PC-3 (cell line): ENCODE results near the gene CAPN8. TPM values are rescaled to one million over a fixed set of nuclear protein-coding genes. Genes with fewer than 3 reads are reported as not detected.

Experiments
- ATAC-seq: fragments of 200-7000 bp; cut with Tn5 transposase; 2 replicates; pipeline ENCODE4 v1.9.1; 2020; ENCODE audit warnings: mild to moderate bottlenecking, moderate library complexity
- BruUV-seq: library from RNA; stranded (reverse); fragments of 400-500 nt; replicated peaks from 2 replicates; lab custom pipeline; 2021; lab: Mats Ljungman, UMichigan
- CTCF ChIA-PET: fragments of 300-600 bp; sonication (Branson Sonifier 250); formaldehyde crosslinking; loops from one replicate; lab custom pipeline; 2022; ENCODE audit warnings: antibody characterized with exemption; lab: Charles Lee
- POLR2A ChIA-PET: fragments of 300-600 bp; sonication (Branson Sonifier 250); formaldehyde crosslinking; loops from one replicate; lab custom pipeline; 2022; ENCODE audit warnings: antibody characterized with exemption; ENCODE audit not compliant: unreplicated experiment; lab: Charles Lee
- DNase-seq: peaks from one replicate; pipeline ENCODE4 v3.0.0-alpha.2; 2015
- H2AFZ ChIP-seq: fragments of 300-600 bp; sonication (generic); 2 replicates; pipeline ENCODE4 v1.6.0; 2016; ENCODE audit warnings: antibody characterized with exemption, low read length
- H3F3A ChIP-seq: fragments of 300-600 bp; sonication (generic); one replicate; pipeline ENCODE4 v1.6.0; 2017; ENCODE audit warnings: antibody characterized with exemption, low read length, control low read depth, mild to moderate bottlenecking; ENCODE audit not compliant: unreplicated experiment
- H3K27ac ChIP-seq: fragments of 300-600 bp; sonication (generic); 2 replicates; pipeline ENCODE4 v1.5.1; 2016; ENCODE audit warnings: mild to moderate bottlenecking, low read length
- H3K27me3 ChIP-seq: fragments of 300-600 bp; sonication (generic); 2 replicates; pipeline ENCODE4 v1.6.1; 2016; ENCODE audit warnings: low read length, mixed read lengths
- H3K36me3 ChIP-seq: fragments of 300-600 bp; sonication (generic); 2 replicates; pipeline ENCODE4 v1.6.1; 2016; ENCODE audit warnings: low read depth, mixed run types, low read length, mixed read lengths
- H3K4me1 ChIP-seq: fragments of 300-600 bp; sonication (generic); 2 replicates; pipeline ENCODE4 v1.5.1; 2016; ENCODE audit warnings: low read length; ENCODE audit not compliant: insufficient read depth
- H3K4me2 ChIP-seq: fragments of 300-600 bp; sonication (generic); 2 replicates; pipeline ENCODE4 v1.6.0; 2016; ENCODE audit warnings: low read length
- H3K4me3 ChIP-seq: fragments of 300-600 bp; sonication (generic); 2 replicates; pipeline ENCODE4 v1.5.1; 2016; ENCODE audit warnings: mild to moderate bottlenecking, low read length, mixed read lengths
- H3K79me2 ChIP-seq: fragments of 300-600 bp; sonication (generic); 2 replicates; pipeline ENCODE4 v1.6.1; 2017; ENCODE audit warnings: low read length, mixed read lengths
- H3K9ac ChIP-seq: fragments of 300-600 bp; sonication (generic); 2 replicates; pipeline ENCODE4 v1.6.0; 2016; ENCODE audit warnings: mild to moderate bottlenecking, low read length
- H3K9me2 ChIP-seq: fragments of 300-600 bp; sonication (generic); replicated peaks from 2 replicates; pipeline ENCODE4 v1.6.1; 2016; ENCODE audit warnings: mixed run types, low read length, mixed read lengths
- H3K9me3 ChIP-seq: fragments of 300-600 bp; sonication (generic); 2 replicates; pipeline ENCODE4 v1.6.1; 2016; ENCODE audit warnings: low read length, mixed read lengths
- H4K20me1 ChIP-seq: fragments of 300-600 bp; sonication (generic); 2 replicates; pipeline ENCODE4 v1.6.1; 2016; ENCODE audit warnings: low read length, mixed read lengths
- EZH2 ChIP-seq: fragments of 300-600 bp; sonication (generic); IDR thresholded peaks from one replicate; pipeline ENCODE4 v1.6.1; 2017; ENCODE audit warnings: antibody characterized with exemption, mild to moderate bottlenecking, low read length; ENCODE audit not compliant: unreplicated experiment
- EZH2phosphoT487 ChIP-seq: fragments of 300-600 bp; sonication (generic); IDR thresholded peaks from 2 replicates; pipeline ENCODE4 v1.6.1; 2018; ENCODE audit warnings: mild to moderate bottlenecking, antibody characterized with exemption, low read length, borderline replicate concordance
- intact Hi-C: fragments of 100-400 bp; cut with micrococcal nuclease; formaldehyde crosslinking; loops from 2 replicates; pipeline ENCODE4 v1.9.0; 2023
- total RNA-seq: library from RNA; depleted of rRNA; stranded (reverse); fragments of >200 nt; gene quantifications from 2 replicates; pipeline ENCODE4 v1.2.3, GENCODE V29; 2014
- TF ChIP-seq, protein P1 (sequence below): fragments of 300-600 bp; sonication (generic); conservative IDR thresholded peaks from 2 replicates; pipeline ENCODE4 v1.5.1; 2017; ENCODE audit warnings: antibody characterized with exemption, low read depth, mild to moderate bottlenecking, low read length

CAPN8 gene
- total RNA-seq, 1 experiment from 2014 or later, result 5.9 TPM

DNA sequence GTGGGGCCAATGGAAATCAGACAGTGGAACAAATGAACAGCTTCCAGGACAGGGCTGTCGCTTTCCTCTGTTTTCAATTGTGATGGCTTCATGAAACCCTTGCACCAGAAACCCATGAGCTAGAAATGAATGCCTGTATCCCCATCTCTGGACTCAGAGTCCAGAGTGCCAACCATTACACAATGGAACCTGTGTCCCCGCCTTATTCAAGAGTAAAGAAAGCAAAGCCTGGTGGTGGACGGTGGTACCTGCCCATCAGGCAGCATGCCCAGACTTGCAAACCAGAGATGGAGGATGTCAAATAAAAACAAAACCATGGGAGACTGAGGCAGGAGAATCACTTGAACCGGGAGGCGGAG lies 42.5 kb upstream of the CAPN8 start:
- H4K20me1 ChIP-seq, result no peaks in the 10 kb centered on the region
- H3K27ac ChIP-seq, result peak overlapping the region; percentile 94
- H3F3A ChIP-seq, result peaks cover 9% of the 10 kb centered on the region
- no peaks in the 10 kb centered on the region for H3K9me3 ChIP-seq
- peak overlapping the region; percentile 83 for H3K9ac ChIP-seq
- BruUV-seq, result no TSS peak
- peak overlapping the region; percentile 80 for H3K4me2 ChIP-seq
- ChIA-PET POLR2A (interaction anchor here (0.6 kb wide), 3 partner anchors 13 to 356 kb away, joined by 5 to 17 read pairs (median 6); no protein-coding TSS in a partner anchor), CTCF (interaction anchor here (0.9 to 1.2 kb wide), 3 partner anchors 25 to 68 kb away, joined by 3 to 6 read pairs (median 3); no protein-coding TSS in a partner anchor)
- H3K79me2 ChIP-seq, result peaks cover 27% of the 10 kb centered on the region
- no peaks in the 10 kb centered on the region for H3K9me2 ChIP-seq
- H3K36me3 ChIP-seq, result no peaks in the 10 kb centered on the region
- H2AFZ ChIP-seq, result peak overlapping the region; percentile 33; the same call in 1 of the 2 replicates
- ATAC-seq (peak; percentile 1), DNase-seq (no peak)
- intact Hi-C loops, result loop anchor here (5.0 to 10.0 kb wide), 2 partner anchors 139 to 407 kb away; partner anchors contain the start of genes FBXO28 and TP53BP2
- peaks cover 89% of the 10 kb centered on the region for H3K4me1 ChIP-seq
- H3K4me3 ChIP-seq, result peak overlapping the region; percentile 51; the same call in 1 of the 2 replicates
- no peaks in the 10 kb centered on the region for H3K27me3 ChIP-seq
- no peak for TF ChIP-seq EZH2
- TF ChIP-seq, protein P1, sequence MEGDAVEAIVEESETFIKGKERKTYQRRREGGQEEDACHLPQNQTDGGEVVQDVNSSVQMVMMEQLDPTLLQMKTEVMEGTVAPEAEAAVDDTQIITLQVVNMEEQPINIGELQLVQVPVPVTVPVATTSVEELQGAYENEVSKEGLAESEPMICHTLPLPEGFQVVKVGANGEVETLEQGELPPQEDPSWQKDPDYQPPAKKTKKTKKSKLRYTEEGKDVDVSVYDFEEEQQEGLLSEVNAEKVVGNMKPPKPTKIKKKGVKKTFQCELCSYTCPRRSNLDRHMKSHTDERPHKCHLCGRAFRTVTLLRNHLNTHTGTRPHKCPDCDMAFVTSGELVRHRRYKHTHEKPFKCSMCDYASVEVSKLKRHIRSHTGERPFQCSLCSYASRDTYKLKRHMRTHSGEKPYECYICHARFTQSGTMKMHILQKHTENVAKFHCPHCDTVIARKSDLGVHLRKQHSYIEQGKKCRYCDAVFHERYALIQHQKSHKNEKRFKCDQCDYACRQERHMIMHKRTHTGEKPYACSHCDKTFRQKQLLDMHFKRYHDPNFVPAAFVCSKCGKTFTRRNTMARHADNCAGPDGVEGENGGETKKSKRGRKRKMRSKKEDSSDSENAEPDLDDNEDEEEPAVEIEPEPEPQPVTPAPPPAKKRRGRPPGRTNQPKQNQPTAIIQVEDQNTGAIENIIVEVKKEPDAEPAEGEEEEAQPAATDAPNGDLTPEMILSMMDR, result peak; percentile 45

DNA sequence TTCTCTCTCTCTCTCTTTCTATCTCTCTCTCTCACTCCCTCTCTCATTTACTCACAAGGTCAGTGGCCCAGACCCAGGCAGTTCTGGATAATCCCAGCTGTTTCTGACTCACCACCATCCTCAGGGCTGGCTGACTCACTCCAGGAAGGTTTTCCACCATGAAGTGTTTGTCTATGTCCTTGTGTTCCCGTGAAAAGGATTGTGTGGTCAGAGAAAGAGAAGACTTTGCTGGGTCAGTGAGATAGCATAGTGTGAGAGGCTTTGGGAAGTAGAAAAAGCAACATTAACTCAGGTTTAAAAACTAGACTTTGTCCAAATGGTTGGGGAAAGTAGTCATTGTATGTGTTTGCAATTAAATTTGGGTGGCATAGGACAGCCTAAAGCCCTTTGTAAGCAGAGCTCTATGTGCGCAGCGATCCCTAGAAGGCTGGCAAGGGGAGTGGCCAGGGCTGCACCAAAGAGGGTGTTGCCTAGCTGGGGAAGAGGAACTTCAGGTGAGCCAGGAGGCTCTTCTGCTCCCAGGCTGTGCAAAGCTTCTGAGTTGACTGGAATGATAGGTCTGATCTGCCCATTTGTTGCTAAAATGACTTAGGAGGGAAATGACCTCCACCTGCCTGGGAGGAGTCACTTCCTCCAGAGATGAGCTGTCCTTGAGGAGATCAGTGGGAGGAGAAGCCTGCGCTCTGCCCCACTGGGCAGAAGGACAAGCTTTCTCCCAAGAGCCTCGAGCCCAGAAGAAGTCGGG lies 41.9 kb upstream of the CAPN8 start:
- no peak for TF ChIP-seq EZH2
- TF ChIP-seq, protein P1, result no peak
- no peak for TF ChIP-seq EZH2phosphoT487
- Histone ChIP-seq H3K4me1 (peaks cover 94% of the 10 kb centered on the region), H3K27ac (peak overlapping the region; percentile 94), H3K9me3 (no peaks in the 10 kb centered on the region), H3K36me3 (no peaks in the 10 kb centered on the region), H3K79me2 (peaks cover 21% of the 10 kb centered on the region), H3K4me3 (peak overlapping the region; percentile 51), H3K4me2 (peak overlapping the region; percentile 80), H3K27me3 (no peaks in the 10 kb centered on the region), H2AFZ (peak overlapping the region; percentile 33; the same call in 1 of the 2 replicates), H4K20me1 (no peaks in the 10 kb centered on the region), H3F3A (peaks cover 11% of the 10 kb centered on the region), H3K9ac (peak overlapping the region; percentile 83), H3K9me2 (no peaks in the 10 kb centered on the region)
- CTCF ChIA-PET, result interaction anchor here (0.6 to 1.2 kb wide), 4 partner anchors 25 to 1662 kb away, joined by 3 to 6 read pairs (median 3); no protein-coding TSS in a partner anchor
- POLR2A ChIA-PET, result interaction anchor here (0.6 kb wide), 3 partner anchors 14 to 356 kb away, joined by 3 to 17 read pairs (median 5); no protein-coding TSS in a partner anchor
- ATAC-seq (peak; percentile 54), DNase-seq (peak; percentile 99)
- BruUV-seq, result TSS peak; percentile 59
- intact Hi-C loops, result loop anchor here (2.0 to 10.0 kb wide), 3 partner anchors 63 to 407 kb away; partner anchors contain the start of genes FBXO28 and TP53BP2
